Right renal pelvis (tissue), 4 donors: ENCODE data around the gene ENO1. TPM values are rescaled to one million over a fixed set of nuclear protein-coding genes. Genes with fewer than 3 reads are reported as not detected.

Source experiments
- DNase-seq, 4 donors: peaks; one replicate each; pipeline ENCODE4 v3.0.0-alpha.2; 2013; ENCODE audit warnings: low read depth in 4 of 4, low spot score in 3 of 4, missing footprints in 1 of 4
- polyA plus RNA-seq, 4 donors: library from polyadenylated mRNA; unstranded; fragments of 120-200 nt; gene quantifications; one replicate each; pipeline ENCODE4 v1.2.1, GENCODE V29; 2013; ENCODE audit not compliant: insufficient read length in 4 of 4

Gene ENO1
- polyA plus RNA-seq, 4 donors = 831 to 985 (median 881) TPM

- no peak for DNase-seq
Observed at GRCh38 chr1:8871965-8872399, 6.5 kb downstream of the ENO1 start.

GRCh38 chr1:8871539-8871935 lies 6.9 kb downstream of the ENO1 start:
- no peak for DNase-seq

GRCh38 chr1:8870616-8871538 lies 7.6 kb downstream of the ENO1 start:
- no peak for DNase-seq

- DNase-seq = no peak
Observed at GRCh38 chr1:8870103-8870502, 8.4 kb downstream of the ENO1 start.

GRCh38 chr1:8867878-8868567 lies 10.5 kb downstream of the ENO1 start:
- DNase-seq = no peak

- DNase-seq = no peak
Observed at GRCh38 chr1:8866792-8867415, 11.6 kb downstream of the ENO1 start.

GRCh38 chr1:8866173-8866791 lies 12.2 kb downstream of the ENO1 start:
- no peak for DNase-seq

- DNase-seq = no peak
Observed at GRCh38 chr1:8864713-8865344, 13.7 kb downstream of the ENO1 start.

GRCh38 chr1:8863794-8864233 lies 14.7 kb downstream of the ENO1 start:
- DNase-seq = no peak

GRCh38 chr1:8863138-8863537 lies 15.3 kb downstream of the ENO1 start:
- no peak for DNase-seq

GRCh38 chr1:8862528-8862927 lies 16.0 kb downstream of the ENO1 start:
- no peak for DNase-seq

- no peak for DNase-seq
Observed at GRCh38 chr1:8860738-8861516, 17.6 kb downstream of the ENO1 start.

GRCh38 chr1:8858888-8859706 lies 19.4 kb downstream of the ENO1 start:
- peak in 1 of 4 donors; percentile 59 for DNase-seq

GRCh38 chr1:8858112-8858668 lies 20.3 kb downstream of the ENO1 start:
- DNase-seq = no peak

GRCh38 chr1:8856689-8857412 lies 21.6 kb downstream of the ENO1 start:
- DNase-seq = no peak

GRCh38 chr1:8854240-8854639 lies 24.2 kb downstream of the ENO1 start:
- no peak for DNase-seq

- DNase-seq = no peak
Observed at GRCh38 chr1:8851060-8851459, 27.4 kb downstream of the ENO1 start.
